ENCODE data around the gene CCNQ.

The CCNQ gene

GRCh38 chrX:153620576-153620975 is 21.6 kb upstream of the CCNQ start:
- Histone ChIP-seq H3K9me3 (ENCODE audit: insufficient read depth, low read depth, low read length) (no peaks in the 10 kb centered on the region), H3K9me2 (replicated peaks; ENCODE audit: low read depth, low read length) (no peaks in the 10 kb centered on the region), H2AFZ (ENCODE audit: low read length) (no peak overlapping the region), H3K36me3 (ENCODE audit: insufficient read depth, low read length) (no peaks in the 10 kb centered on the region), H3K4me3 (ENCODE audit: low read length, poor library complexity, severe bottlenecking) (no peak overlapping the region), H3K79me2 (ENCODE audit: insufficient read depth, low read length) (no peaks in the 10 kb centered on the region), H3K9ac (ENCODE audit: low read depth, low read length, poor library complexity, severe bottlenecking) (no peak overlapping the region), H4K20me1 (ENCODE audit: insufficient read depth, low read length, poor library complexity, severe bottlenecking) (no peaks in the 10 kb centered on the region), H3K4me1 (ENCODE audit: insufficient read depth, low read length, poor library complexity, severe bottlenecking) (no peaks in the 10 kb centered on the region), H3K27me3 (ENCODE audit: insufficient read depth, low read length, poor library complexity, severe bottlenecking) (no peaks in the 10 kb centered on the region), H3F3A (ENCODE audit: low read depth) (no peaks in the 10 kb centered on the region), H3K4me2 (ENCODE audit: low read depth, low read length, poor library complexity, severe bottlenecking) (no peak overlapping the region)
- TF ChIP-seq EZH2phosphoT487 (IDR thresholded peaks at IDR 0.05; ENCODE audit: borderline replicate concordance) = no peak
- TF ChIP-seq, protein P1, sequence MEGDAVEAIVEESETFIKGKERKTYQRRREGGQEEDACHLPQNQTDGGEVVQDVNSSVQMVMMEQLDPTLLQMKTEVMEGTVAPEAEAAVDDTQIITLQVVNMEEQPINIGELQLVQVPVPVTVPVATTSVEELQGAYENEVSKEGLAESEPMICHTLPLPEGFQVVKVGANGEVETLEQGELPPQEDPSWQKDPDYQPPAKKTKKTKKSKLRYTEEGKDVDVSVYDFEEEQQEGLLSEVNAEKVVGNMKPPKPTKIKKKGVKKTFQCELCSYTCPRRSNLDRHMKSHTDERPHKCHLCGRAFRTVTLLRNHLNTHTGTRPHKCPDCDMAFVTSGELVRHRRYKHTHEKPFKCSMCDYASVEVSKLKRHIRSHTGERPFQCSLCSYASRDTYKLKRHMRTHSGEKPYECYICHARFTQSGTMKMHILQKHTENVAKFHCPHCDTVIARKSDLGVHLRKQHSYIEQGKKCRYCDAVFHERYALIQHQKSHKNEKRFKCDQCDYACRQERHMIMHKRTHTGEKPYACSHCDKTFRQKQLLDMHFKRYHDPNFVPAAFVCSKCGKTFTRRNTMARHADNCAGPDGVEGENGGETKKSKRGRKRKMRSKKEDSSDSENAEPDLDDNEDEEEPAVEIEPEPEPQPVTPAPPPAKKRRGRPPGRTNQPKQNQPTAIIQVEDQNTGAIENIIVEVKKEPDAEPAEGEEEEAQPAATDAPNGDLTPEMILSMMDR (conservative IDR thresholded peaks at IDR 0.05; ENCODE audit: low read length) = no peak

- Histone ChIP-seq H3K27me3 (ENCODE audit: insufficient read depth, low read length, poor library complexity, severe bottlenecking) (no peaks in the 10 kb centered on the region), H3K4me1 (ENCODE audit: insufficient read depth, low read length, poor library complexity, severe bottlenecking) (no peaks in the 10 kb centered on the region), H3K79me2 (ENCODE audit: insufficient read depth, low read length) (no peaks in the 10 kb centered on the region), H3K9me3 (ENCODE audit: insufficient read depth, low read depth, low read length) (no peaks in the 10 kb centered on the region), H2AFZ (ENCODE audit: low read length) (0 out of 2 replicates have a peak overlapping the region, but pooled peaks have one; percentile 10), H4K20me1 (ENCODE audit: insufficient read depth, low read length, poor library complexity, severe bottlenecking) (no peaks in the 10 kb centered on the region), H3F3A (ENCODE audit: low read depth) (no peaks in the 10 kb centered on the region), H3K4me2 (ENCODE audit: low read depth, low read length, poor library complexity, severe bottlenecking) (peak overlapping the region; percentile 22), H3K9ac (ENCODE audit: low read depth, low read length, poor library complexity, severe bottlenecking) (no peak overlapping the region), H3K36me3 (ENCODE audit: insufficient read depth, low read length) (no peaks in the 10 kb centered on the region), H3K4me3 (ENCODE audit: low read length, poor library complexity, severe bottlenecking) (peak overlapping the region; percentile 10), H3K9me2 (replicated peaks; ENCODE audit: low read depth, low read length) (no peaks in the 10 kb centered on the region)
- TF ChIP-seq, protein P1 (conservative IDR thresholded peaks at IDR 0.05; ENCODE audit: low read length) = no peak
- TF ChIP-seq EZH2phosphoT487 (IDR thresholded peaks at IDR 0.05; ENCODE audit: borderline replicate concordance) = no peak
Measured at GRCh38 chrX:153614818-153615217, 15.9 kb upstream of the CCNQ start.

DNA sequence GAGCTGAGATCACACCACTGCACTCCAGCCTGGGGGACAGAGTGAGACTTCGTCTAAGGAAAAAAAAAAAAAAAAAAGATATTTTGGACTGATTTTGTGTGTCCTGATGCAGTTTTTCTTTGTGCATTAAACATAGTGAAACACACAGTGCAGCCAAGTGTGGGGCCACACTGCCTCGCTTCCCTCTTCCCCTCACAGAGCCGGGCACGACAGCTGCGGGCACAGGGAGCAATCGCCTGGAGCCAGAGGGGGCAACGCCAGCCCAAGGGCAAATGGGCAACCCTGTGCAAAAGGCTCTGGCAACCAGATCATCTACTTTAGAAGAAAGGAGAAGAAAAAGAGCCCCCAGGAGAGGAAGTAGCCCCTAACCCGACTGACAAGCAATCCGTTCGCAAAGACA is 13.5 kb upstream of the CCNQ start:
- no peaks in the 10 kb centered on the region for H3K36me3 ChIP-seq (ENCODE audit: insufficient read depth, low read length)
- no peak overlapping the region for H3K9ac ChIP-seq (ENCODE audit: low read depth, low read length, poor library complexity, severe bottlenecking)
- TF ChIP-seq, protein P1 (conservative IDR thresholded peaks at IDR 0.05; ENCODE audit: low read length) = no peak
- no peak for TF ChIP-seq EZH2phosphoT487 (IDR thresholded peaks at IDR 0.05; ENCODE audit: borderline replicate concordance)
- no peaks in the 10 kb centered on the region for H3K9me2 ChIP-seq (replicated peaks; ENCODE audit: low read depth, low read length)
- no peaks in the 10 kb centered on the region for H3K79me2 ChIP-seq (ENCODE audit: insufficient read depth, low read length)
- H3K9me3 ChIP-seq (ENCODE audit: insufficient read depth, low read depth, low read length) = no peaks in the 10 kb centered on the region
- H4K20me1 ChIP-seq (ENCODE audit: insufficient read depth, low read length, poor library complexity, severe bottlenecking) = no peaks in the 10 kb centered on the region
- H3K4me1 ChIP-seq (ENCODE audit: insufficient read depth, low read length, poor library complexity, severe bottlenecking) = no peaks in the 10 kb centered on the region
- no peaks in the 10 kb centered on the region for H3K27me3 ChIP-seq (ENCODE audit: insufficient read depth, low read length, poor library complexity, severe bottlenecking)
- H3F3A ChIP-seq (ENCODE audit: low read depth) = no peaks in the 10 kb centered on the region
- no peak overlapping the region for H3K4me2 ChIP-seq (ENCODE audit: low read depth, low read length, poor library complexity, severe bottlenecking)
- H3K4me3 ChIP-seq (ENCODE audit: low read length, poor library complexity, severe bottlenecking) = no peak overlapping the region
- H2AFZ ChIP-seq (ENCODE audit: low read length) = no peak overlapping the region
